HG02970 (cell line): ENCODE results near the gene NIF3L1.

ENCODE experiments used
- ATAC-seq: cut with Tn5 transposase; IDR thresholded peaks from one replicate; pipeline ENCODE4 v1.9.1; 2021; ENCODE audit warnings: mild to moderate bottlenecking, moderate library complexity, moderate number of reproducible peaks; ENCODE audit not compliant: unreplicated experiment, low FRiP score

The NIF3L1 gene

GRCh38 chr2:200888704-200889625 lies at the start of gene NIF3L1, which contains the start of gene PPIL3:
TSS of gene NIF3L1 (plus strand) at chr2:200889371. CDS start at chr2:200891944, 2,573 bp downstream.
TSS of gene PPIL3 (minus strand) at chr2:200889077. CDS start at chr2:200887615, 1,462 bp downstream.
- peak; percentile 87 for ATAC-seq

DNA sequence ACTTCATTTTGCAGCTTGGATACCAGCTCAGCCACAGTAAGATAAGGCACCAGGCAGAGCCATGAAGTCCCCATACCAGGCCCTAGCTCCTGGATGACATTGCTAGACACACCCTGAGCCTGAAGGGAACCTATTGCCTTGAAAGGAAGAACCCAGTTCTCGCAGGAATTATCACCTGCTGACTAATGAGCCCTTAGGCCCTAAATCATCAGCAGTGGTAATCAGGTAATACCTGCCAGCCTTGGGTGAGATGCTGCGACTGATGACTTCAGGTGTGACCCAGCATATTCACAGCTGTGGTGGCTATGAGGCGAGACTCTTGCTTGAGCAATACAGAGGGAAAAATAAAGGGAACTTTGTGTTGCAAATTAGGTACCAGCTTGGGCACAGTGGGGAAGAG lies 49.7 kb upstream of the NIF3L1 start:
- ATAC-seq = no peak

DNA sequence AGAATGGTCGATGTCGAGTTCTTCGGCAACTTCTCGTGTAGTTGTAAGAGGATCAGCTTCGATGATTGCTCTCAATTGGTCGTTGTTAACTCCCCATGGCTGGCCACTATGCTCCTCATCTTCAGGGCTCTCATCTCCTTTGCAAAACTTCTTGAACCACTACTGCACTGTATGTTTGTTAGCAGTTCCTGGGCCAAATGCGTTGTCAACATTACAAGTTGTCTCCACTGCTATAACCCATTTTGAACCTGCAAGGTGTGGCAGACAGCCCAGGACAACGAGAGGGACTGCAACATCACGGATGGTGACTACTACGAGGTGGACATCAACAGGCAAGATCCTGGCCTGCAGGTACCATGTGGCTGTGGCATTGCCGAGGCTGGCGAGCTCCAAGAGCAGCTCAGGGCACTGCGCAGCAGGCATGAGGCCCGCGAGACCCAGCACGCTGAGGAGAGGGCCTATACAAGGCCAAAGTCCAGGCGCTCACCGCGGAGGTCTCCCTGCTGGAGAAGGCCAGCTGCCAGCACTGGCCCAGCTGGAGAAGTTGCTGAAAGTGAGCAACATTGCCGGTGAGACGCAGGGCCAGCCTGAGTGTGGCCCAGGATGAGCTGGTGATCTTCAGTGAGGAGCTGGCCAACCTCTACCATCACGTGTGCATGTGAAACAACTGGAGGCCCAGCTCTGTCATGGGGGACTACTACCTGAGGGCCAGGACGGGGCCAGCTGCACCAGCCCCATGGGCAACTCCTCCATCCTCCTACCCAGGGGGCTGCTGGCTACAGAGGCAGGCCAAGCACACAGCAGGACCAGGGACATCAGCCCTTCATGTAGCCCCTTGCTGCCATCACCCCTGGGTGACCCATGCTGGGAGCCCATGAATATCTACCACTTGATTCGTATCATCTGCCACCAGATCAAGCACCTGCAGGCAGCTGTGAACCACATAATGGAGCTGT lies 44.9 kb upstream of the NIF3L1 start:
- no peak for ATAC-seq

GRCh38 chr2:200845194-200845593 lies 44.0 kb upstream of the NIF3L1 start:
- ATAC-seq = no peak

DNA sequence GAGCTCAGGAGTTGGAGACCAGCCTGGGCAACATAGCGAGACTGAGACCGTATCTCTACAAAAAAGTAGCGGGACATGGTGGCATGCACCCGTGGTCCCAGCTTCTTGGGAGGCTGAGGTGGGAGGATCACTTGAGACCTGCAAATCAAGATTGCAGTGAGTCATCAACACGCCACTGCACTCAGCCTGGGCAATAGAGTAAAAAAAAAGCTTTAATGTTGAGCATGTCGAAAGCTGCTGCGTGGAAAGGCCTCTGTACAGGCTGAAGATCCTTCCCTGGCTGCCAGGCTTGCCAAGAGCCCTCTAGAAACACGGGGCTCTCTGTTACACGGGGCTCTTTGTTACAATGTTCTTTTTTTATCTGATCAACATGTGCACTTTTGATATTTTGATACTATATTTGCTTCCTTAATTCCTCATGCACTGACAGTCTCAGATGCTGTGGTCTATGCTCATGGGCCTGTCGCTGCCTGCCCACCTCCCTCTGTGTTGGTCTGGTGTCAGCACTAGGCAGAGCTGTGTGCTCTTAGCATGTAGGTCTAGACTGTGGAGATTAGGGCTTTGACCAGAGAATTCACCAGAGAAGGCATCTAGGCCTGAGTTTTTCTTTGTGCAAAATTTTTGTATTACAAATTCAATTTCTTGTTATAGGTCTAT lies 43.4 kb upstream of the NIF3L1 start:
- ATAC-seq = no peak

- no peak for ATAC-seq
Observed at GRCh38 chr2:200847269-200847668, 41.9 kb upstream of the NIF3L1 start.

DNA sequence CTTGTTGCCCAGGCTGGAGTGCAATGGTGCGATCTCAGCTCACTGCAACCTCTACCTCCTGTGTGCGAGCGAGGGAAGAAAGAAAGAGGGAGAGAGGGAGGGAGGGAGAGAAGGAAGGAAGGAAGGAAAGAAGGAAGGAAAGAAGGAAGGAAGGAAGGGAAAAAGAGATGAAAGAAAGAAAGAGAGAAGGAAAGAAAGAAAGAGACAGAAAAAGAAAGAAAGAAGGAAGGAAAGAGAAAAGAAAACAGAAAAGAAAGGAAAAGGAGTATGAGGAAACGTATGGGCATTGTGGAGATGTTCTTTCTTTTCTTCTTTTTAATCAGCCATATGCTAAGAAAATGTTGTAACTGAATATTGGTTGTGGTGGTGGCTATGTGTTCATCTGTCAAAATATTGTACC lies 41.2 kb upstream of the NIF3L1 start:
- no peak for ATAC-seq

GRCh38 chr2:200850512-200851256 lies 38.5 kb upstream of the NIF3L1 start:
- ATAC-seq = no peak

GRCh38 chr2:200851398-200852248 lies 37.5 kb upstream of the NIF3L1 start:
- ATAC-seq = no peak

- no peak for ATAC-seq
Observed at GRCh38 chr2:200852605-200853004, 36.6 kb upstream of the NIF3L1 start.

- ATAC-seq = no peak
Observed at GRCh38 chr2:200856806-200857205, 32.4 kb upstream of the NIF3L1 start.

- ATAC-seq = no peak
Observed at GRCh38 chr2:200860092-200860795, 28.9 kb upstream of the NIF3L1 start.

DNA sequence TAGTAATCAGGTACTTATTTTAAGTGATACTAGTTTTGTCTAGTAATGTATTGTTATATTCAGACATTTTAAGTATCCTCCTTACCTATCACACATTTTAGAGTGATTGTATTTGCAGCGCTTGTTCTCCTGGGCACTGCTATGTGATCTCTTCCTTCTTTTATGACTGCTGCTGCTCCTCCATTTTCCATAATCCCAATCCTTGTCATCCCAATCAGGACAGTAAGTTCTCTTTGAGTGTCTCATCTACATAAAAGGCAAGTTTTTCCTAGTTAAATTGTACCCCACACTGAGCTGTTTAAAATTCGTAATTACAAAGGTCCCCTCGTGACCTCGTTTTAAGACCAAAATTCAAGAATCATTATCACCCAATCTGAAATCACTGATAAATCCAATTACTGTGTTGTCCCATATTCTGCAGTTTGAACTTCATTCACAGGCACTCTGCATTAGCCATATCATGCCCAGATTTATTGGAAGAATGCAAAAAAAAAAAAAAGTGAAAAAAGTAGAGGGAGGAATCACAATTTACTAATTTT lies 27.5 kb upstream of the NIF3L1 start:
- no peak for ATAC-seq

GRCh38 chr2:200862532-200863000 lies 26.6 kb upstream of the NIF3L1 start:
- ATAC-seq = no peak

DNA sequence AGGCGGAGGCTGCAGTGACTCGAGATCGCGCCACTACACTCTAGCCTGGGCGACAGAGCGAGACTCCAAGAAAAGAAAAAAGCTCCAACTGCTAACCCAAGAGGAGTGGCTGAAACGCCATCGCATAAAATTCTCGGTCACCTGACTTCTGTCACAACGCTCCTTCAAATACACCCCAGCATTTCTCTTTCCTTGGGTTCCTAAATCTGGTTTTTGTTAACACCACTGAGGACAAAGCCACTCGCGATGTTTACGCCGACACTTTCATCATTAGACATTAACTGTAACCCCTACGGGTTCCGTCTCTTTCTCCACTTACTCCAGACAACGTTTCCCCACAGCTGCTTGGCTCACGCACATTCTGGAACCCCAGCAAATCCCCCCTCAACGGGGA lies 25.4 kb upstream of the NIF3L1 start:
- ATAC-seq = no peak

- ATAC-seq = peak; percentile 94
Observed at GRCh38 chr2:200864176-200865034, 24.8 kb upstream of the NIF3L1 start, which contains the start of gene CLK1. TSS of gene CLK1 (minus strand) at chr2:200864658. CDS start at chr2:200861862, 2,796 bp downstream.

GRCh38 chr2:200869014-200869413 lies 20.2 kb upstream of the NIF3L1 start:
- ATAC-seq = no peak
